Measurements from ENCODE around the gene ZNF526. TPM values are rescaled to one million over a fixed set of nuclear protein-coding genes. Genes with fewer than 3 reads are reported as not detected.
"Not testable (repeated sequence)": the region's sequence is repeated elsewhere in the genome, so short reads cannot be mapped to it uniquely, and the experiment has no call there.

Gene ZNF526
- total RNA-seq, 4 donors from 2014 or later, result 4.3 to 6.3 (median 6.3) TPM

DNA sequence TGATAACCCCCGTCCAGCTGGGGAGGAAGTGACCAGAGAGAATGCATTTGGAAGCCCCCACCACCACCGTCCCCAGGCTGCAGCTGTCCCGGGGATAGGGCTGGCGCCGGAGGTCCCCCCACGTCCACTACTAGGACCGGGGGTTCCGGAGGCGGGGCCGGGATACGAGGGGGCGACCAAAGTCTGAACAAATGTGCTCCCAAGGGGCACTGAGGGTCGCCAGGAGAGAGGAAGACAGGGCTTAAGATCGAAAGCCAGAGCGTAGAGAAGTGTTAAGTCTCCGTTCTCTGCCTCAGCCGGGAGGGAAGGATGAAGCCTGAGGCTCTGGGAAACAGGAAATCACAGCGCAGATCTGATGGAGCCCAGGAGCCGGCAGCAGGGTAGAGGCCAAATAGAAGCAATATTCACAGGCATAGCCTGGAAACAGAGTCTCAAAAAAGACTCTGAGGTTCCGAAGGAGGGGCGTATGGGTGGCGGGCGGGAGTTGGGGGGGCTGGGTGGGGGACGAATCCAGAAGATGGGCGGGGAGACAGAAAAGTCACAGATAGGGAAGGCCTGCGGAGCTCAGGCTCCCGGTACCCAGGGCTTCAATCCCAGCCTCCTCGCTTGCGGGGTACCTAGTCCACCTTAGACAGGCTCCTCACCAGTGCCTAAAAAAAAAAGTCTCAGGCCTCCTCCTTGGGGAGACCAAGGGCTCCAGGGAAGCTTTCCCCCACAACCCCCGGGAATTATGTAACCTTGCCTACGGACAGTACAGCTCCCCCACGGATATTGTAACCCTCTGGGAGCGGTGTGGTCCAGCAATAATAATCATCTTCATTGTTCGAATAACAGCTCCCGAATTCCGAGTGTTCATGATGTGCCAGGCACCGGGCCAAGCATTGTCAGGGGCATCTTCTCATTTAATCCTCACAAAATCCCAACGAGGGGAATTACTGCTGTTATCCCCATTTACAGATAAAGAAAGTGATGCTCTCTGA lies 35.9 kb downstream of the ZNF526 start:
- H3K4me1 ChIP-seq, result peaks cover 0 to 38% (median 21%) of the 10 kb centered on the region in 4 donors
- H3K9me3 ChIP-seq, result no peaks in the 10 kb centered on the region
- peak overlapping the region; percentile 98 to 100 (median 100) for H3K27ac ChIP-seq
- H3K36me3 ChIP-seq, result no peaks in the 10 kb centered on the region
- peak in 1 of 2 donors; percentile 32 for TF ChIP-seq EP300 (IDR thresholded peaks at IDR 0.05)
- TF ChIP-seq CTCF (IDR thresholded peaks at IDR 0.05), result peak in 1 of 5 experiments; percentile 12
- TF ChIP-seq POLR2A (IDR thresholded peaks at IDR 0.05), result no peak
- H3K4me3 ChIP-seq, result peak overlapping the region; percentile 88 to 99 (median 96)
- whole genome bisulfite sequencing, 2 donors, result 3 to 4% methylated on average over 27 to 37 of the region's 38 CpGs
- DNase-seq (ENCODE audit: low spot score in 2 of 2), result no peak
- H3K27me3 ChIP-seq, result no peaks in the 10 kb centered on the region

DNA sequence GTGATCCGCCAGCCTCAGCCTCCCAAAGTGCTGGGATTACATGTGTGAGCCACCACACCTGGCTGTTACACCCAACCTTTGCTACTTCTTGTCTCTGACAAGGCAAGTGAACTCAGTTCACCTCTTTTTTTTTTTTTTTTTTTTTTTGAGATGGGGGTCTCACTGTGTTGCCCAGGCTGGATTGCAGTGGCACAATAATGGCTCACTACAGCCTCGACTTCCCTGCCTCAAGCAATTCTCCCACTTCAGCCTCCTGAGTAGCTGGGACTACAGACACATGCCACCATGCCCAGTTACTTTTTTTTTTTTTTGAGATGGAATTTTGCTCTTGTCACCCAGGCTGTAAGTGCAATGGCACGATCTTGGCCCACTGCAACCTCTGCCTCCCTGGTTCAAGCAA lies 37.7 kb downstream of the ZNF526 start:
- H3K36me3 ChIP-seq; H3K27me3 ChIP-seq; DNase-seq (ENCODE audit: low spot score in 2 of 2); H3K9me3 ChIP-seq; H3K4me3 ChIP-seq; H3K27ac ChIP-seq: not testable (repeated sequence)
- 81 to 88% methylated on average over 3 of the region's 3 CpGs for WGBS, 2 donors
- H3K4me1 ChIP-seq, result peaks cover 0 to 20% (median 5%) of the 10 kb centered on the region in 4 donors

DNA sequence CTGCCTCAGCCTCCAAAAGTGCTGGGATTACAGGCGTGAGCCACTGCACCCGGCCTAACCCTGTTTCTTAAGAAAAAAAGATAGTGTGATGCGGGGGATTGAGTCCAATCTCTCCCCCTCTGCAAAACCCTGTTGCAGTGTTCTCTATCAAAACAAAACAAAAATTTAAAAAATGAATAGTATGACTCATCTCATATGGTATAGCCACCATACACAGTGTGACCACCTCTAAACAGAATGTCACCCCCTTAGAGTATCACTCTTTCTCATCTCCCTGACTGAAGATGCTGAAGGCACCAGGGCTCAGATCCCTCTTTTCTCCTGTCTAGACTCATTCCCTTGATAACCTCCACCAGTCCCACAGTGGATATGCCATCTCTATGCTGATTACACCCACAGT lies 41.7 kb downstream of the ZNF526 start:
- no peaks in the 10 kb centered on the region for H3K36me3 ChIP-seq
- TF ChIP-seq EP300 (IDR thresholded peaks at IDR 0.05), result no peak
- TF ChIP-seq POLR2A (IDR thresholded peaks at IDR 0.05), result no peak
- no peak for TF ChIP-seq CTCF (IDR thresholded peaks at IDR 0.05)
- no peak overlapping the region for H3K27ac ChIP-seq
- H3K4me3 ChIP-seq, result no peak overlapping the region
- 89 to 96% methylated on average over 3 of the region's 3 CpGs for WGBS, 2 donors
- H3K27me3 ChIP-seq, result no peaks in the 10 kb centered on the region
- H3K4me1 ChIP-seq, result peaks cover 0 to 4% (median under 1%) of the 10 kb centered on the region in 4 donors
- no peak for DNase-seq (ENCODE audit: low spot score in 2 of 2)
- no peaks in the 10 kb centered on the region for H3K9me3 ChIP-seq

- not testable (repeated sequence) for H3K4me3 ChIP-seq; H3K27ac ChIP-seq; H3K9me3 ChIP-seq; H3K27me3 ChIP-seq; H3K36me3 ChIP-seq; DNase-seq (ENCODE audit: low spot score in 2 of 2)
- WGBS, 2 donors, result 89 to 90% methylated on average over 4 of the region's 4 CpGs
- H3K4me1 ChIP-seq, result peaks cover 0 to 24% (median 18%) of the 10 kb centered on the region in 4 donors
Measured at GRCh38 chr19:42266105-42266504, 46.0 kb downstream of the ZNF526 start.

GRCh38 chr19:42266928-42267603 lies 47.0 kb downstream of the ZNF526 start:
- peaks cover 0 to 33% (median 26%) of the 10 kb centered on the region in 4 donors for H3K4me1 ChIP-seq
- WGBS, 2 donors, result 88 to 90% methylated on average over 25 of the region's 25 CpGs
- DNase-seq (ENCODE audit: low spot score in 2 of 2); H3K27me3 ChIP-seq; H3K36me3 ChIP-seq; H3K4me3 ChIP-seq; H3K9me3 ChIP-seq: not testable (repeated sequence)
- H3K27ac ChIP-seq, result peak overlapping the region in 3 of 4 donors; percentile 99 to 100 (median 99)

DNA sequence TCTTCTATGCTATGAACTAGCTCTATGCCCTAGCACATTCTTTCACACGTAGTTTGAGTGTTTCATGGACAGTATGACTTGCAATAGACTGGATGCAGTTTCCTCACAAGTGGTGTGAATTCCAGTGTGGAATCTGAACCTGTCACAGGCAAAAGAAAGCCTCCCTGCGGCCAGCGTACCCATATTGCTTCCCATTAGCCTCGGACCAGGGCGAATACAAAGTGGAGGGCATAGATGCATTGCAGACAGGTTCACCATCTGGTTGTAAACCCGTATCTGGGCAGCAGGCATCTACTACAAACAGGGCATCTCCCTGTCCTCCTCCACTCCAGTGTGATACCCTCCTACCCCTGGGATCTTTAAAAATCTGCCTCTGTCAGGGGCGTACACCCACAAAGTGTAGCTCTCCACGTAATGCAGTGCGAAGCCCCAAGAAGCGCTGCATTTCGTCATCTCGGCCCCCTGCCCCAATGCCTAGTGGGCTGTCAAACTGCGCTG lies 47.6 kb downstream of the ZNF526 start:
- 8 to 11% methylated on average over 11 to 13 of the region's 13 CpGs for WGBS, 2 donors
- Histone ChIP-seq H3K36me3 (peaks cover 0 to 13% (median 0%) of the 10 kb centered on the region in 3 donors), H3K4me3 (peak overlapping the region; percentile 66 to 85 (median 70)), H3K27me3 (no peaks in the 10 kb centered on the region), H3K27ac (peak overlapping the region; percentile 99 to 100 (median 99)), H3K4me1 (peaks cover 0 to 39% (median 28%) of the 10 kb centered on the region in 4 donors), H3K9me3 (no peaks in the 10 kb centered on the region)
- no peak for DNase-seq (ENCODE audit: low spot score in 2 of 2)
- TF ChIP-seq POLR2A (IDR thresholded peaks at IDR 0.05) (no peak), EP300 (IDR thresholded peaks at IDR 0.05) (no peak), CTCF (IDR thresholded peaks at IDR 0.05) (no peak)
